ENCODE measurements around the gene PF4V1. TPM values are rescaled to one million over a fixed set of nuclear protein-coding genes. Genes with fewer than 3 reads are reported as not detected.

Gene PF4V1
- total RNA-seq, 2 donors from 2014 or later = not detected

- DNase-seq (ENCODE audit: low spot score) = no peak
- peak in 1 of 2 donors; percentile 36 for ATAC-seq
These were observed 16.3 kb downstream of the PF4V1 start, which contains the start of gene CXCL1 for GRCh38 chr4:73869130-73870055. Gene CXCL1, plus strand, starts transcription at chr4:73869393. Its CDS starts 78 bp downstream, at chr4:73869471.

GRCh38 chr4:73870260-73870659 lies 17.2 kb downstream of the PF4V1 start:
- H3K4me3 Mint-ChIP-seq = no peak overlapping the region
- H3K36me3 Mint-ChIP-seq = no peaks in the 10 kb centered on the region
- DNase-seq (ENCODE audit: low spot score) (no peak), ATAC-seq (no peak)
- no peak overlapping the region for H3K27ac Mint-ChIP-seq
- H3K4me1 Mint-ChIP-seq (ENCODE audit: low read depth in 2 of 2) = peaks cover 0 to 3% of the 10 kb centered on the region in 2 donors
- peaks cover 8% of the 10 kb centered on the region for H3K9me3 Mint-ChIP-seq
- H3K27me3 Mint-ChIP-seq = peaks cover 7 to 9% of the 10 kb centered on the region in 2 donors

More at GRCh38 chr4:73869130-73870055, 16.3 kb downstream of the PF4V1 start, which contains the start of gene CXCL1:
- H3K36me3 Mint-ChIP-seq = no peaks in the 10 kb centered on the region
- no peak within 1 kb of the TSS for H3K4me3 Mint-ChIP-seq
- peaks cover 7 to 9% of the 10 kb centered on the region in 2 donors for H3K27me3 Mint-ChIP-seq
- no peak within 1 kb of the TSS for H3K27ac Mint-ChIP-seq
- peaks cover 7% of the 10 kb centered on the region for H3K9me3 Mint-ChIP-seq
- peaks cover 0 to 3% of the 10 kb centered on the region in 2 donors for H3K4me1 Mint-ChIP-seq (ENCODE audit: low read depth in 2 of 2)

- DNase-seq (ENCODE audit: low spot score) (no peak), ATAC-seq (no peak)
- no peak overlapping the region for H3K27ac Mint-ChIP-seq
- H3K4me1 Mint-ChIP-seq (ENCODE audit: low read depth in 2 of 2) = peaks cover 0 to 3% of the 10 kb centered on the region in 2 donors
- no peak overlapping the region for H3K4me3 Mint-ChIP-seq
- H3K36me3 Mint-ChIP-seq = no peaks in the 10 kb centered on the region
- peaks cover 7 to 9% of the 10 kb centered on the region in 2 donors for H3K27me3 Mint-ChIP-seq
- peaks cover 8% of the 10 kb centered on the region for H3K9me3 Mint-ChIP-seq
These were observed 17.7 kb downstream of the PF4V1 start for GRCh38 chr4:73870768-73871167.

GRCh38 chr4:73871511-73872310 lies 18.6 kb downstream of the PF4V1 start:
- Mint-ChIP-seq H3K27ac (no peak overlapping the region), H3K9me3 (peaks cover 8% of the 10 kb centered on the region), H3K27me3 (peaks cover 7 to 9% of the 10 kb centered on the region in 2 donors), H3K4me3 (no peak overlapping the region), H3K36me3 (no peaks in the 10 kb centered on the region), H3K4me1 (ENCODE audit: low read depth in 2 of 2) (peaks cover 0 to 3% of the 10 kb centered on the region in 2 donors)
- no peak for DNase-seq (ENCODE audit: low spot score)
- ATAC-seq = no peak

- H3K27ac Mint-ChIP-seq = no peak overlapping the region
- peaks cover 8% of the 10 kb centered on the region for H3K9me3 Mint-ChIP-seq
- H3K27me3 Mint-ChIP-seq = peaks cover 7 to 9% of the 10 kb centered on the region in 2 donors
- DNase-seq (ENCODE audit: low spot score) = no peak
- no peaks in the 10 kb centered on the region for H3K36me3 Mint-ChIP-seq
- no peak overlapping the region for H3K4me3 Mint-ChIP-seq
- ATAC-seq = peak in 1 of 2 donors; percentile 32
- H3K4me1 Mint-ChIP-seq (ENCODE audit: low read depth in 2 of 2) = peaks cover 0 to 3% of the 10 kb centered on the region in 2 donors
These were observed 19.4 kb downstream of the PF4V1 start for GRCh38 chr4:73872316-73873108.

- Mint-ChIP-seq H3K27me3 (peaks cover 0 to 4% of the 10 kb centered on the region in 2 donors), H3K4me1 (ENCODE audit: low read depth in 2 of 2) (peaks cover 0 to 3% of the 10 kb centered on the region in 2 donors), H3K27ac (no peak overlapping the region), H3K4me3 (no peak overlapping the region), H3K36me3 (no peaks in the 10 kb centered on the region), H3K9me3 (peaks cover 8% of the 10 kb centered on the region)
- no peak for ATAC-seq
- no peak for DNase-seq (ENCODE audit: low spot score)
These were observed 21.3 kb downstream of the PF4V1 start for GRCh38 chr4:73874386-73874785.

GRCh38 chr4:73875401-73875800 lies 22.3 kb downstream of the PF4V1 start:
- no peaks in the 10 kb centered on the region for H3K27me3 Mint-ChIP-seq
- H3K9me3 Mint-ChIP-seq = peaks cover 8% of the 10 kb centered on the region
- no peaks in the 10 kb centered on the region for H3K36me3 Mint-ChIP-seq
- no peak overlapping the region for H3K4me3 Mint-ChIP-seq
- ATAC-seq (no peak), DNase-seq (ENCODE audit: low spot score) (no peak)
- peaks cover 0 to 3% of the 10 kb centered on the region in 2 donors for H3K4me1 Mint-ChIP-seq (ENCODE audit: low read depth in 2 of 2)
- no peak overlapping the region for H3K27ac Mint-ChIP-seq

GRCh38 chr4:73883306-73883705 lies 30.2 kb downstream of the PF4V1 start:
- ATAC-seq (no peak), DNase-seq (ENCODE audit: low spot score) (no peak)
- Mint-ChIP-seq H3K4me1 (ENCODE audit: low read depth in 2 of 2) (no peaks in the 10 kb centered on the region), H3K36me3 (no peaks in the 10 kb centered on the region), H3K4me3 (no peak overlapping the region), H3K27me3 (no peaks in the 10 kb centered on the region), H3K27ac (no peak overlapping the region), H3K9me3 (peaks cover 2% of the 10 kb centered on the region)

- Mint-ChIP-seq H3K27ac (no peak overlapping the region), H3K27me3 (no peaks in the 10 kb centered on the region), H3K36me3 (no peaks in the 10 kb centered on the region), H3K4me3 (no peak overlapping the region), H3K4me1 (ENCODE audit: low read depth in 2 of 2) (no peaks in the 10 kb centered on the region), H3K9me3 (peaks cover 2% of the 10 kb centered on the region)
- ATAC-seq = no peak
- DNase-seq (ENCODE audit: low spot score) = no peak
These were observed 32.6 kb downstream of the PF4V1 start for GRCh38 chr4:73885574-73886267.

GRCh38 chr4:73891326-73891725 lies 38.2 kb downstream of the PF4V1 start:
- Mint-ChIP-seq H3K27me3 (no peaks in the 10 kb centered on the region), H3K4me1 (ENCODE audit: low read depth in 2 of 2) (no peaks in the 10 kb centered on the region), H3K36me3 (no peaks in the 10 kb centered on the region), H3K27ac (no peak overlapping the region), H3K9me3 (no peaks in the 10 kb centered on the region), H3K4me3 (no peak overlapping the region)
- DNase-seq (ENCODE audit: low spot score) = no peak
- no peak for ATAC-seq

- no peaks in the 10 kb centered on the region for H3K27me3 Mint-ChIP-seq
- H3K36me3 Mint-ChIP-seq = no peaks in the 10 kb centered on the region
- no peaks in the 10 kb centered on the region for H3K4me1 Mint-ChIP-seq (ENCODE audit: low read depth in 2 of 2)
- no peaks in the 10 kb centered on the region for H3K9me3 Mint-ChIP-seq
- no peak overlapping the region for H3K4me3 Mint-ChIP-seq
- H3K27ac Mint-ChIP-seq = no peak overlapping the region
- DNase-seq (ENCODE audit: low spot score) (no peak), ATAC-seq (no peak)
These were observed 38.8 kb downstream of the PF4V1 start for GRCh38 chr4:73891739-73892405.

- ATAC-seq (no peak), DNase-seq (ENCODE audit: low spot score) (no peak)
- H3K36me3 Mint-ChIP-seq = no peaks in the 10 kb centered on the region
- H3K27me3 Mint-ChIP-seq = no peaks in the 10 kb centered on the region
- no peak overlapping the region for H3K4me3 Mint-ChIP-seq
- no peaks in the 10 kb centered on the region for H3K9me3 Mint-ChIP-seq
- no peak overlapping the region for H3K27ac Mint-ChIP-seq
- H3K4me1 Mint-ChIP-seq (ENCODE audit: low read depth in 2 of 2) = no peaks in the 10 kb centered on the region
These were observed 39.9 kb downstream of the PF4V1 start for GRCh38 chr4:73892966-73893365.
